H1 (cell line): Measurements from ENCODE around the gene RAPGEF5. TPM values are rescaled to one million over a fixed set of nuclear protein-coding genes. Genes with fewer than 3 reads are reported as not detected.

ENCODE experiments used
- CTCF ChIA-PET: fragments of 300-600 bp; sonication (Branson Sonifier 250); formaldehyde crosslinking; loops from one replicate; lab custom pipeline; 2021; ENCODE audit not compliant: partially characterized antibody; lab: Charles Lee
- POLR2A ChIA-PET: fragments of 300-600 bp; sonication (Branson Sonifier 250); formaldehyde crosslinking; loops from one replicate; lab custom pipeline; 2021; ENCODE audit warnings: inconsistent platforms; ENCODE audit not compliant: partially characterized antibody; lab: Charles Lee
- DNase-seq, 2 experiments: peaks; one replicate each; pipeline versions ENCODE4 v3.0.0 to v3.0.0-alpha.2; 2010 to 2022; ENCODE audit warnings: low spot score in 2 of 2, low read depth in 1 of 2, mixed read lengths in 1 of 2
- FAIRE-seq: peaks from 2 replicates; lab custom pipeline; 2011; peaks lifted over from hg19 to GRCh38; lab: Jason Lieb, UNC
- H2AFZ ChIP-seq: 2 replicates; pipeline ENCODE4 v1.8.1; 2012; ENCODE audit warnings: low read length, inconsistent platforms
- H2AK5ac ChIP-seq: 2 replicates; pipeline ENCODE4 v1.6.1; 2013; ENCODE audit warnings: low read depth, low read length
- H2BK120ac ChIP-seq: replicated peaks from 2 replicates; pipeline ENCODE3; 2013; ENCODE audit warnings: low read depth, low read length, inconsistent platforms
- H2BK12ac ChIP-seq: 2 replicates; pipeline ENCODE4 v1.6.1; 2013; ENCODE audit warnings: low read depth, low read length
- H2BK15ac ChIP-seq: 2 replicates; pipeline ENCODE4 v1.6.1; 2013; ENCODE audit warnings: low read length
- H2BK20ac ChIP-seq: 2 replicates; pipeline ENCODE4 v1.6.1; 2013; ENCODE audit warnings: low read length
- H2BK5ac ChIP-seq: 2 replicates; pipeline ENCODE4 v1.6.1; 2013; ENCODE audit warnings: low read depth, low read length
- H3K14ac ChIP-seq: 2 replicates; pipeline ENCODE4 v1.6.1; 2013; ENCODE audit warnings: inconsistent platforms; ENCODE audit not compliant: insufficient read length
- H3K18ac ChIP-seq: 2 replicates; pipeline ENCODE4 v1.6.1; 2013; ENCODE audit warnings: low read length; ENCODE audit errors: extremely low read depth
- H3K23ac ChIP-seq: 2 replicates; pipeline ENCODE4 v1.6.1; 2013; ENCODE audit warnings: inconsistent platforms; ENCODE audit not compliant: insufficient read length
- H3K23me2 ChIP-seq: 2 replicates; pipeline ENCODE4 v1.6.1; 2013; ENCODE audit warnings: low read depth, low read length
- H3K27ac ChIP-seq: 2 replicates; pipeline ENCODE4 v1.6.1; 2011; ENCODE audit warnings: low read depth, low read length, inconsistent platforms
- H3K27me3 ChIP-seq, 4 experiments: replicated peaks in 1 of 4; 1 replicate in 1 of 4; 2 replicates in 3 of 4; pipeline versions ENCODE4 v1.6.1 to v1.8.1; 2011 to 2013; ENCODE audit warnings: low read length in 3 of 4, mild to moderate bottlenecking in 3 of 4, inconsistent platforms in 2 of 4, mixed read lengths in 2 of 4, moderate library complexity in 1 of 4; ENCODE audit not compliant: control insufficient read depth in 3 of 4, insufficient read depth in 3 of 4; ENCODE audit errors: extremely low read depth in 1 of 4
- H3K36me3 ChIP-seq, 4 experiments: 2 replicates each; pipeline versions ENCODE4 v1.6.1 to v1.8.1; 2011 to 2013; ENCODE audit warnings: mild to moderate bottlenecking in 4 of 4, low read length in 3 of 4, moderate library complexity in 2 of 4, control low read depth in 1 of 4, inconsistent platforms in 1 of 4; ENCODE audit not compliant: insufficient read depth in 4 of 4, control insufficient read depth in 2 of 4
- H3K4ac ChIP-seq: replicated peaks from 2 replicates; pipeline ENCODE3; 2013; ENCODE audit warnings: low read length, low read depth, mixed read lengths, inconsistent platforms; ENCODE audit not compliant: insufficient read length
- H3K4me1 ChIP-seq, 4 experiments: replicated peaks in 1 of 4; 1 replicate in 1 of 4; 2 replicates in 3 of 4; pipeline versions ENCODE4 v1.6.1 to v1.8.1; 2011 to 2013; ENCODE audit warnings: low read length in 3 of 4, inconsistent platforms in 2 of 4, mixed read lengths in 1 of 4; ENCODE audit not compliant: insufficient read depth in 4 of 4, control insufficient read depth in 3 of 4
- H3K4me2 ChIP-seq, 2 experiments: 2 replicates each; pipeline versions ENCODE4 v1.6.1 to v1.8.1; 2011 to 2013; ENCODE audit warnings: low read depth in 2 of 2, low read length in 2 of 2, control low read depth in 1 of 2, inconsistent platforms in 1 of 2, mild to moderate bottlenecking in 1 of 2; ENCODE audit not compliant: insufficient read depth in 1 of 2
- H3K4me3 ChIP-seq, 4 experiments: fragments of 200-600, 300-600 bp in 1 of 4; sonication (generic), shearing (Covaris generic), sonication (Bioruptor Twin) in 1 of 4; 2 replicates each; pipeline versions ENCODE4 v1.5.1 to v1.8.1; 2011 to 2016; ENCODE audit warnings: low read length in 4 of 4, low read depth in 3 of 4, control low read depth in 2 of 4, inconsistent platforms in 2 of 4, mild to moderate bottlenecking in 2 of 4, mixed read lengths in 1 of 4, moderate library complexity in 1 of 4; ENCODE audit not compliant: insufficient read depth in 2 of 4; ENCODE audit errors: extremely low read depth in 1 of 4
- H3K56ac ChIP-seq: replicated peaks from 2 replicates; pipeline ENCODE3; 2013; ENCODE audit warnings: low read depth, mild to moderate bottlenecking, mixed read lengths, low read length, inconsistent platforms; ENCODE audit not compliant: insufficient read length
- H3K79me1 ChIP-seq: 2 replicates; pipeline ENCODE4 v1.6.1; 2013; ENCODE audit warnings: low read depth, low read length, control low read depth
- H3K79me2 ChIP-seq, 2 experiments: 2 replicates each; pipeline versions ENCODE4 v1.6.1 to v1.8.1; 2012 to 2013; ENCODE audit warnings: low read length in 2 of 2, mild to moderate bottlenecking in 2 of 2, inconsistent platforms in 1 of 2; ENCODE audit not compliant: insufficient read depth in 2 of 2, control insufficient read depth in 1 of 2
- H3K9ac ChIP-seq, 4 experiments: replicated peaks in 1 of 4; 1 replicate in 1 of 4; 2 replicates in 3 of 4; pipeline versions ENCODE4 v1.6.1 to v1.8.1; 2011 to 2013; ENCODE audit warnings: low read depth in 3 of 4, low read length in 3 of 4, control low read depth in 2 of 4, mild to moderate bottlenecking in 2 of 4, moderate library complexity in 2 of 4, inconsistent platforms in 1 of 4; ENCODE audit errors: extremely low read depth in 1 of 4
- H3K9me3 ChIP-seq, 2 experiments: 2 replicates each; pipeline versions ENCODE4 v1.6.1 to v1.8.1; 2012 to 2013; ENCODE audit warnings: mild to moderate bottlenecking in 2 of 2, moderate library complexity in 2 of 2, control low read depth in 1 of 2, inconsistent platforms in 1 of 2, low read depth in 1 of 2, low read length in 1 of 2, mixed read lengths in 1 of 2; ENCODE audit not compliant: insufficient read depth in 2 of 2
- H4K20me1 ChIP-seq, 2 experiments: replicated peaks in 1 of 2; 2 replicates each; pipeline versions ENCODE3 to v1.8.1; 2011 to 2013; ENCODE audit warnings: inconsistent platforms in 2 of 2, low read length in 2 of 2, mild to moderate bottlenecking in 1 of 2; ENCODE audit not compliant: insufficient read depth in 2 of 2, control insufficient read depth in 1 of 2
- H4K5ac ChIP-seq: 2 replicates; pipeline ENCODE4 v1.6.1; 2013; ENCODE audit warnings: low read length, low read depth, mixed read lengths, inconsistent platforms; ENCODE audit not compliant: insufficient read length
- H4K8ac ChIP-seq: 2 replicates; pipeline ENCODE4 v1.8.0; 2013; ENCODE audit warnings: mild to moderate bottlenecking, moderate library complexity, low read length, inconsistent platforms; ENCODE audit not compliant: insufficient read depth; ENCODE audit errors: extremely low read depth
- H4K91ac ChIP-seq: replicated peaks from 2 replicates; pipeline ENCODE3; 2013; ENCODE audit warnings: low read length, mixed read lengths, inconsistent platforms; ENCODE audit not compliant: insufficient read length
- CHD1 ChIP-seq: IDR thresholded peaks from 2 replicates; pipeline ENCODE4 v1.6.1; 2012; ENCODE audit warnings: low read depth, low read length, improper control_type of control experiment
- CHD2 ChIP-seq: IDR thresholded peaks from 2 replicates; pipeline ENCODE4 v1.6.1; 2012; ENCODE audit warnings: low read length, improper control_type of control experiment
- GABPA ChIP-seq: IDR thresholded peaks from 2 replicates; pipeline ENCODE4 v1.6.1; 2011; ENCODE audit warnings: mild to moderate bottlenecking, low read length, moderate library complexity, borderline replicate concordance; ENCODE audit not compliant: insufficient read depth
- POLR2A ChIP-seq, 2 experiments: IDR thresholded peaks; 1 replicate in 1 of 2; 2 replicates in 1 of 2; pipeline ENCODE4 v1.6.1; 2011; ENCODE audit warnings: low read depth in 2 of 2, low read length in 2 of 2, mild to moderate bottlenecking in 2 of 2; ENCODE audit errors: control extremely low read depth in 1 of 2
- RXRA ChIP-seq: IDR thresholded peaks from 2 replicates; pipeline ENCODE4 v1.6.1; 2011; ENCODE audit warnings: low read depth, mild to moderate bottlenecking, low read length, moderate library complexity; ENCODE audit not compliant: insufficient read depth
- SP4 ChIP-seq: IDR thresholded peaks from 2 replicates; pipeline ENCODE4 v1.6.1; 2012; ENCODE audit warnings: low read length, inconsistent platforms
- polyA plus RNA-seq, 7 experiments: library from polyadenylated mRNA; depleted of rRNA in 3 of 7; stranded (reverse) in 5 of 7; unstranded in 2 of 7; fragments of >200 nt in 5 of 7; fragments of 200-250 nt in 2 of 7; gene quantifications; 1 replicate in 5 of 7; 2 replicates in 1 of 7; 4 replicates in 1 of 7; pipeline versions ENCODE4 v1.2.1 to v1.2.3, GENCODE V29; 2011 to 2013; ENCODE audit warnings: missing spikeins in 2 of 7, mixed read lengths in 2 of 7
- total RNA-seq: library from RNA; stranded (reverse); fragmentation: NEBNext Ultra II Directional; extraction: Animal tissue kit (Norgen Biotek cat#: 25700); gene quantifications from 2 replicates; pipeline ENCODE4 v1.2.1, GENCODE V29; 2021
- TF ChIP-seq, protein P1 (sequence below): IDR thresholded peaks from 2 replicates; pipeline ENCODE4 v1.6.1; 2012; ENCODE audit warnings: inconsistent platforms
- TF ChIP-seq, protein P2 (sequence below): IDR thresholded peaks from 2 replicates; pipeline ENCODE4 v1.6.1; 2011; ENCODE audit warnings: low read length, improper control_type of control experiment

The RAPGEF5 gene
- total and polyA plus RNA-seq, 2 of the 8 experiments (the other 6 are each of a cell fraction or from before 2014, with no cell fraction given), result 4.4 to 22.9 TPM

DNA sequence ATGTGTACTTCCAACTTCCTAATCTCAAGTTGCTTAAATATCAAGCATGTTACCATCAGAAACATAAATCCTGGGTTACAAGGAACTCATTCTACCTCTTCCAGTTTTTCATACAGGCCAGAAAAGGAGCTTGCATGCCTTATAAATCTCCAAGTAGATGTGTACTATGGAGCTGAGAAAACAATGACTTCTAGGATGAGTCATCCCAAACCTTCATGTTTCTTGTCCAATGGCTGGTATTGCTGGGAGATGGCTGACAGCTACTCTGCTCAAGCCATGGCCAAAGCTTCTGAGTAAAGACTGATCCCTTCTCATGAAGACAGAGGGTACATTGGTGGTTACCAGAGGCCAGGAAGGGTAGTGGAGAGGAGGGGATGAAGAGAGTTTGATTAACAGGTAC, 8.6 kb downstream of the RAPGEF5 start:
- no peak overlapping the region for H3K27ac ChIP-seq
- H3K23ac ChIP-seq, result no peak overlapping the region
- H3K27me3 ChIP-seq, result no peaks in the 10 kb centered on the region
- ChIA-PET CTCF (no interaction called here), POLR2A (interaction anchor here (0.9 kb wide), 1 partner anchor 37 kb away, joined by 3 read pairs; no protein-coding TSS in a partner anchor)
- no peak overlapping the region for H3K9ac ChIP-seq
- H3K23me2 ChIP-seq, result no peaks in the 10 kb centered on the region
- no peak overlapping the region for H3K56ac ChIP-seq
- H3K79me2 ChIP-seq, result peaks cover 0 to 99% of the 10 kb centered on the region in 2 experiments; a peak in 3 of 4 replicates
- H3K4ac ChIP-seq, result no peak overlapping the region
- H2AFZ ChIP-seq, result no peak overlapping the region
- no peak overlapping the region for H3K4me2 ChIP-seq
- no peaks in the 10 kb centered on the region for H3K9me3 ChIP-seq
- FAIRE-seq (no peak), DNase-seq (no peak)
- H4K5ac ChIP-seq, result no peak overlapping the region
- no peak overlapping the region for H2BK15ac ChIP-seq
- H4K91ac ChIP-seq, result no peak overlapping the region
- TF ChIP-seq CHD1 (no peak), POLR2A (IDR thresholded peaks at IDR 0.05; ENCODE audit: control extremely low read depth in 1 of 2, low read depth in 2 of 2, low read length in 2 of 2) (no peak), CHD2 (no peak), GABPA (no peak), SP4 (no peak), RXRA (no peak)
- TF ChIP-seq, protein P1, sequence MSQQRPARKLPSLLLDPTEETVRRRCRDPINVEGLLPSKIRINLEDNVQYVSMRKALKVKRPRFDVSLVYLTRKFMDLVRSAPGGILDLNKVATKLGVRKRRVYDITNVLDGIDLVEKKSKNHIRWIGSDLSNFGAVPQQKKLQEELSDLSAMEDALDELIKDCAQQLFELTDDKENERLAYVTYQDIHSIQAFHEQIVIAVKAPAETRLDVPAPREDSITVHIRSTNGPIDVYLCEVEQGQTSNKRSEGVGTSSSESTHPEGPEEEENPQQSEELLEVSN, result no peak
- TF ChIP-seq, protein P2, sequence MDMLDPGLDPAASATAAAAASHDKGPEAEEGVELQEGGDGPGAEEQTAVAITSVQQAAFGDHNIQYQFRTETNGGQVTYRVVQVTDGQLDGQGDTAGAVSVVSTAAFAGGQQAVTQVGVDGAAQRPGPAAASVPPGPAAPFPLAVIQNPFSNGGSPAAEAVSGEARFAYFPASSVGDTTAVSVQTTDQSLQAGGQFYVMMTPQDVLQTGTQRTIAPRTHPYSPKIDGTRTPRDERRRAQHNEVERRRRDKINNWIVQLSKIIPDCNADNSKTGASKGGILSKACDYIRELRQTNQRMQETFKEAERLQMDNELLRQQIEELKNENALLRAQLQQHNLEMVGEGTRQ, result no peak
- H2BK20ac ChIP-seq, result no peak overlapping the region
- H3K18ac ChIP-seq, result no peak overlapping the region
- H3K4me1 ChIP-seq, result peaks cover 0 to 6% (median 2%) of the 10 kb centered on the region in 4 experiments; a peak in 3 of 7 replicates
- H2AK5ac ChIP-seq, result no peak overlapping the region
- no peak overlapping the region for H2BK12ac ChIP-seq
- H4K20me1 ChIP-seq, result no peaks in the 10 kb centered on the region
- no peak overlapping the region for H3K14ac ChIP-seq
- peaks cover 4% of the 10 kb centered on the region; the same call in 1 of the 2 replicates for H3K79me1 ChIP-seq
- H2BK5ac ChIP-seq, result no peak overlapping the region
- peaks cover 0 to under 1% (median 0%) of the 10 kb centered on the region in 4 experiments; a peak in 1 of 8 replicates for H3K36me3 ChIP-seq
- H4K8ac ChIP-seq, result no peak overlapping the region
- H3K4me3 ChIP-seq, result no peak overlapping the region
- no peak overlapping the region for H2BK120ac ChIP-seq
